DOHH2 (cell line): ENCODE results near the gene RGS3.

Source experiments
- H3F3A ChIP-seq: fragments of 200-600 bp; sonication (generic), shearing (Covaris generic); 2 replicates; pipeline ENCODE4 v1.6.0; 2016; ENCODE audit warnings: antibody characterized with exemption, mild to moderate bottlenecking; ENCODE audit not compliant: control insufficient read depth, insufficient read depth
- H3K27ac ChIP-seq: fragments of 200-600 bp; sonication (generic); 2 replicates; pipeline ENCODE4 v1.5.1; 2014; ENCODE audit warnings: low read depth, mild to moderate bottlenecking, low read length, moderate library complexity
- H3K27me3 ChIP-seq: fragments of 200-600 bp; sonication (generic); 2 replicates; pipeline ENCODE4 v1.6.1; 2014; ENCODE audit warnings: mild to moderate bottlenecking, low read length, mixed read lengths; ENCODE audit not compliant: control insufficient read depth
- H3K36me3 ChIP-seq: fragments of 200-600 bp; sonication (generic); 2 replicates; pipeline ENCODE4 v1.6.1; 2014; ENCODE audit warnings: mild to moderate bottlenecking, low read length, moderate library complexity, mixed read lengths; ENCODE audit not compliant: control insufficient read depth
- H3K4me1 ChIP-seq: fragments of 200-600 bp; sonication (generic); 2 replicates; pipeline ENCODE4 v1.6.1; 2014; ENCODE audit warnings: mild to moderate bottlenecking, low read length, mixed read lengths; ENCODE audit not compliant: control insufficient read depth
- H3K4me2 ChIP-seq: fragments of 200-600 bp; sonication (generic); 2 replicates; pipeline ENCODE4 v1.6.0; 2014; ENCODE audit warnings: mild to moderate bottlenecking, low read length, moderate library complexity
- H3K4me3 ChIP-seq: fragments of 200-600 bp; sonication (generic); 2 replicates; pipeline ENCODE4 v1.5.1; 2014; ENCODE audit warnings: mild to moderate bottlenecking, low read length, mixed read lengths
- H3K79me2 ChIP-seq: fragments of 200-600 bp; sonication (generic); 2 replicates; pipeline ENCODE4 v1.6.1; 2014; ENCODE audit warnings: mild to moderate bottlenecking, low read length, mixed read lengths; ENCODE audit not compliant: control insufficient read depth
- H3K9me2 ChIP-seq: fragments of 200-600 bp; sonication (generic); replicated peaks from 2 replicates; pipeline ENCODE4 v1.6.1; 2014; ENCODE audit warnings: mild to moderate bottlenecking, low read length, mixed read lengths; ENCODE audit not compliant: control insufficient read depth
- H3K9me3 ChIP-seq: fragments of 200-600 bp; sonication (generic); 2 replicates; pipeline ENCODE4 v1.6.1; 2014; ENCODE audit warnings: antibody characterized with exemption, low read length, mixed read lengths; ENCODE audit not compliant: control insufficient read depth, insufficient read depth
- H4K20me1 ChIP-seq: fragments of 200-600 bp; sonication (generic); 2 replicates; pipeline ENCODE4 v1.6.0; 2014; ENCODE audit warnings: low read depth, mild to moderate bottlenecking, antibody characterized with exemption, low read length, moderate library complexity; ENCODE audit not compliant: control insufficient read depth, insufficient read depth
- CTCF ChIP-seq: fragments of 200-600 bp; sonication (generic); IDR thresholded peaks from one replicate; pipeline ENCODE4 v1.5.1; 2014; ENCODE audit warnings: antibody characterized with exemption, mild to moderate bottlenecking, low read depth, low read length; ENCODE audit not compliant: poor library complexity, severe bottlenecking
- EZH2phosphoT487 ChIP-seq: fragments of 200-600 bp; sonication (generic); IDR thresholded peaks from 2 replicates; pipeline ENCODE4 v1.6.1; 2017; ENCODE audit warnings: borderline replicate concordance, mild to moderate bottlenecking, antibody characterized with exemption, low read length, moderate library complexity, mixed read lengths

Gene RGS3

GRCh38 chr9:113596616-113597320, 133.2 kb downstream of the RGS3 start:
- Histone ChIP-seq H4K20me1 (0 out of 2 replicates have a peak, but pooled peaks cover 3% of the 10 kb centered on the region), H3K9me2 (no peaks in the 10 kb centered on the region), H3K4me2 (no peak overlapping the region), H3K27ac (no peak overlapping the region), H3K4me1 (peaks cover 21% of the 10 kb centered on the region), H3K4me3 (no peak overlapping the region), H3F3A (no peaks in the 10 kb centered on the region), H3K9me3 (no peaks in the 10 kb centered on the region), H3K79me2 (no peaks in the 10 kb centered on the region), H3K36me3 (no peaks in the 10 kb centered on the region), H3K27me3 (no peaks in the 10 kb centered on the region)
- TF ChIP-seq EZH2phosphoT487, result no peak
- no peak for TF ChIP-seq CTCF

GRCh38 chr9:113597390-113598241, 134.1 kb downstream of the RGS3 start:
- H3K27ac ChIP-seq, result no peak overlapping the region
- H3K27me3 ChIP-seq, result no peaks in the 10 kb centered on the region
- no peaks in the 10 kb centered on the region for H3K9me3 ChIP-seq
- TF ChIP-seq CTCF, result no peak
- no peak for TF ChIP-seq EZH2phosphoT487
- H3F3A ChIP-seq, result no peaks in the 10 kb centered on the region
- no peaks in the 10 kb centered on the region for H3K79me2 ChIP-seq
- peaks cover 29% of the 10 kb centered on the region for H3K4me1 ChIP-seq
- H4K20me1 ChIP-seq, result 0 out of 2 replicates have a peak, but pooled peaks cover 3% of the 10 kb centered on the region
- H3K4me2 ChIP-seq, result no peak overlapping the region
- no peaks in the 10 kb centered on the region for H3K9me2 ChIP-seq
- no peak overlapping the region for H3K4me3 ChIP-seq
- H3K36me3 ChIP-seq, result no peaks in the 10 kb centered on the region

GRCh38 chr9:113598451-113598850, 134.9 kb downstream of the RGS3 start:
- H3F3A ChIP-seq, result no peaks in the 10 kb centered on the region
- H3K9me3 ChIP-seq, result no peaks in the 10 kb centered on the region
- no peaks in the 10 kb centered on the region for H3K79me2 ChIP-seq
- peaks cover 32% of the 10 kb centered on the region for H3K4me1 ChIP-seq
- no peaks in the 10 kb centered on the region for H3K27me3 ChIP-seq
- no peak overlapping the region for H3K4me2 ChIP-seq
- H3K36me3 ChIP-seq, result no peaks in the 10 kb centered on the region
- no peak overlapping the region for H3K4me3 ChIP-seq
- TF ChIP-seq EZH2phosphoT487 (no peak), CTCF (no peak)
- H3K9me2 ChIP-seq, result no peaks in the 10 kb centered on the region
- H3K27ac ChIP-seq, result no peak overlapping the region
- 0 out of 2 replicates have a peak, but pooled peaks cover 3% of the 10 kb centered on the region for H4K20me1 ChIP-seq
